ENCODE measurements around the gene IFT74.

Gene IFT74

DNA sequence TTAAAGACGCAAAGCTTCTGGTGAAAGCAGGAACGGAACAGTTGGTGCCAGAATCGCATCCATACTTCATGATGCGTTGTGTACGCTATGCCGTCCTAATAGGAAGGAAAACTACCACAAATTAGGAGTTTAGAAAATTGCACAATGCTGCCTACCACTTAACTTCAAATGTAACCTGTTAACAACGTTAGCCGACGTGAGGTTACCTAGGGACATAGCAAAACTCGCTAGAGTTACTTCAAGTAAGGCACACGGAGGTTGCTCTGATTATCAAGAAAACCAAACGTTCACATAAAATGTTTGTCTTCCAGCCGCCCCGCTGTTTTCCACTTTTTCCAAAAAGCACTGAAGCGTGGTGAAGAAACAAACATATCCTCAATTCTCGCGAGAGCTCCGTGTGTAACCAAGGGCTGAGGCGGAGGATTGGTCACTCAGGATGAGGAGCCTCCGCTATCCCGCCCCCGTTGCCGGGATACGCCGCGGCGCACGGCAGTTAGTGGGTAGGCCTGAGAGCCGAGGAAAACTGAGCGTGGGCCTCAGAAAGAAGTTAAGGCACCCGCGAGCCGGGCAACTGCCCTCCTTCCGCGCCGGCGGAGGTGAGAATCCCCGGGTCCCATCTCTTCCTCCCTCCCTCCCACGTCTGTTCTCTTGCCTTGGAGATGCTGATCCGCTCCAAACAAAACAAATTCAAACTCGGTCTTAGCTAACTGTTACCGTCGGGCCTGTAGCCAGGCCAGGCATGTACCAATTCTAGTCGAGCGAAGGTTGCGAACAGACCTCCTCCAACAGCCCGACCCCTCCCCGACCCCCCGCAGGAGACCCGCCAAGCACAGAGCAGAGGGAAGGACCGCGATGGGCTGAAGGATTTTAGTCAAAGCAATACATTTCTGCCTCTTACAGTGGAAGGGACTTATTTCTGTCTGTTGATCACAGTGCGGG lies at the start of gene IFT74:
Gene IFT74 (plus strand): TSS at position 492 of the 939 bp plus-strand sequence. CDS start 5,556 bp downstream, outside the sequence.
- peak; percentile 80 for DNase-seq

DNA sequence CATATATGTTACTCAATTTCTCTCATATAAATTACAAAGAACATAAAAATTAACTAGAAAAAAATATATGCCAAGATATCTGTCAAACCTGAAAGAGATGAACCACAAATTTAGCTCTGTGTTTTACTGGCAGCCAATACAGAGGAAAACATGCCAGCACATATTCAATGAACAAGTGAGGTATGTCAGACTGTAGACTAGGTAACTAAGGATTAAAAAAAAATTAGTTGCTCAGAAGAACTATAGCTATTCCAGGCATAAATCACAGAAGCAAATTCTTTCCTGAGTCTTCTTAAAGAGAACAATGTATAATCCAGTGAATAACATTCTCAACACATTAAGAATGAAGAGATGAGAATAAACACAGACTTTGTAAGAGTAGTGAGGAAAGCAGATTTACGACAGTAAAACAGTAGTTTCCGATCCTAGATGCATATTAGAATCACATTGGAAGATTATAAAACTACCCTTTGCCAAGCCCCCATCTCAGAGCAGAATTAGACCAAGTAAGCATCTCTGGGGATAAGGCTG lies 43.0 kb upstream of the IFT74 start:
- DNase-seq: no peak

DNA sequence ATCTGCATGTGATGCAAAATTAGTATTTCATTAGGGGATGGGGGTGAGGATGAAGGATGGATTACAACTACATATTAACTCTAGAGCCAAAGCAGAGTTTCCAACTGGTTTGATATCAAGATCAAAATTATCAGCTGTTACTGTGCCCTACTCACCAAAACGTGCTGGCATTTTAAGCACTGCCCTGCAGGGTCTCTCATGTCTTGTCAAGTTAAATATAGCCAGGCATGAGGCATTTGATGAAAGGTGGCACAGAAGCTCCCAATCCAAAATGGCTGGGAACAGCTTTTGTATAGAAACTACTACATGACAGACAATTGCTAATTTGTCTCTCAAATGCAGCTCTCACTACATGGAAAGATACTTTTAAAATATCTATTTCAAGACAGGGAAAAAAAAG lies 36.5 kb upstream of the IFT74 start:
- DNase-seq: no peak

DNA sequence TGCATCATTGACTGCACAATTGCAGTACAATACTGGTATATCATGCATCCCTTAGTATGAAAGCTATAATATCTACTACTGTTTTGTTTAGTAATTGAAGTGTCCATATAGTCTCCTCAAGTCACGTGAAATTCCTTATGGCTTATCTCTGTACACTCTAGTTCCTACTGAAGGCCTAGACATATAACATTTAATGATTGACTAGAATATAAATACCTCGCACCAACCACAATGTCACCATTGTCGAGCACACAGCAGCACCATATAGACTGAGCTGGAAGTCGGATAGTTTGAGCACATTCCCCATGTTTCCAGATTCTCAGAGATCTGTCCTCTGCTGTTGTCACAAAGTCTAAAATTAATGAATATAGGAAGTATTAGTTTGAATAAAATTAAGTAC lies 30.6 kb upstream of the IFT74 start:
- DNase-seq: no peak

DNA sequence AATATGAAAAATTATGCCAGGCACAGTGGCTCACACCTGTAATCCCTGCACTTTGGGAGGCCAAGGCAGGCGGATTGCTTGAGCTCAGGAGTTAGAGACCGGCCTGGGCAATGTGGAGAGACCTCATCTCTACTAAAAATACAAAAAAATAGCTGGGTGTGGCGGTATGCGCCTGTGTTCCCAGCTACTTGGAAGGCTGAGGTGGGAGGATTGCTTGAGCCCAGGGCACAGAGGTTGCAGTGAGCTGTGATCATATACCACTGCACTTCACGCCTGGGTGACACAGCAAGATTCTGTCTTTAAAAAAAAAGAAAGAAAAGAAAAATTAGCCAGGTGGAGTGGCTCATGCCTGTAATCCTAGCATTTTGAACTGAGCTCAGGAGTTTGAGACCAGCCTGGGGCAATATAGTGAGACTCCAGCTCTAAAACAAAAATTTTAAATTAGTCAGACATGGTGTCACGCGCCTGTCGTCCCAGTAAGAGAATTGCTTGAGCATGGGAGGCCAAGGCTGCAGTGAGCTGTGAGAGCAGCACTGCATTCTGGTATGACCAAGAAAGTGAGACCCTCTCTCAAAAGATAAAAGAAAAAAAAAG lies 27.2 kb upstream of the IFT74 start:
- no peak for DNase-seq

DNA sequence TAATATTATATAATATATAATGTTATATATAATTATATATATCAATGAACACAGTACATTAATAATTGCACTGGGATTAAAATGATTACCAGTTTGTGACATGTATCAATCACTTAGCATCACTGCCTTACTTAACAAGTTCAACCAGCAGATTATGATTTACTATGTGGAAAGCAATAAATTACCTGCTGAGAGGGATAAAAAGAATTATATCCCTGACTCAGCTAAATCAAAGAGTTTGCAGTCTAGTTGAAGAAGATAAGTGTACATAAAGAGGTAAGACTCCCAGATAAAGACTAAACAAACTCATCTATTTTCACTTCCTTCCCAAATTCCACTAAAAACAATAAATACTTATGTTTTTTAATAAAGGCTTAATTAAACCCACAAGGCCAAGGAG lies 20.4 kb upstream of the IFT74 start:
- no peak for DNase-seq

DNA sequence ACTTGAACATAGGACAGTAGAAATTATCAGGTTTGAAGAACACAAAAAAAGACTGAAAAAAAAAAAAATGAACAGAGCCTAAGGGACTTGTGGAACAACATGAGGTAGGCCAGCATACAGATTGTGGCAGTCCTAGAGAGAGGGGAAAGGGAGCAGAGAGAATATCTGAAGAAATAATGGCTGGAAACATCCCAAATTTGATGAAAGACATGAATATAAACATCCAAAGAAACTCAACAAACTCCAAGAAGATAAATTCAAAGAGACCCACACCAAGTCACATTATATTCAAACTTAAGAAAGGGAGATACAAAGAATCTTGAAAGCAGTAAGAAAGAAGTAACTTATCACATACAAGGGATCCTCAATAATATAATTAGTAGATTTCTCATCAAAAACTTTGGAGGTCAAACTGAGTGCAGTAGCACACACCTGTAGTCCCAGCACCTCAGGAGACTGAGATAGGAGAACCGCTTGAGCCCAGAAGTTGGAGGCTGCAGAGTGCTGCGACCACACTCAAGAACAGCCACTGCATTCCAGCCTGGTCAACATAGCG lies 18.3 kb upstream of the IFT74 start:
- no peak for DNase-seq

DNA sequence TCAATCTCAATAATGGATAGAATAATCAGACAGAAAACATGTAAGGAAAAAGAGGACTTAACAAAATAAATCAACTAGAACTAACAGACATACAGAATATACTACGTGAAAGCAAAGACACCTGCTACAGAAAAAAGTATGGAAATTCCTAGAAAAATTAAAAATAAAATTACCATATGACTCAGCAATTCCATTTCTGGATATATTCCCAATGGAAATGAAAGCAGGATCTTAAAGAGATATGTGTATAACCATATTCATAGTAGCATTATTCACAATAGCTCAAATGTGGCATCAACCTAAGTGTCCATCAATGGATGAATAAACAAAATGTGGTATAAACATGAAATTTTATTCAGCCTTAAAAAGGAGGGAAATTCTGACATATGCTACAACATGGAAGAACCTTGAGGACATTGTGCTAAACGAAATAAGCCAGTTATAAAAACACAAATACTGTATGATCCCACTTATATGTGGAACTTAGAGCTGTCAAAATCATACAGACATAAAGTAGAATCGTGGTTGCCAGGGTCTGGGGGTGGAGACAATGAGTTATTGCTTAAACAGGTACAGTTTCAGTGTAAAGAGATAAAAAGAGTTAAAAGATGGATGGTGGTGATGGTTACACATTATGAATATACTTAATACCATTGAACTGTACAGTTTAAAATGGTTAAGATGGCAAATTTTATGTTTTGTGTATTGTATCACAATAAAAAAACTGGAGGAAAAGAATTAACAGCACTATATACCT lies 16.1 kb upstream of the IFT74 start:
- no peak for DNase-seq

DNA sequence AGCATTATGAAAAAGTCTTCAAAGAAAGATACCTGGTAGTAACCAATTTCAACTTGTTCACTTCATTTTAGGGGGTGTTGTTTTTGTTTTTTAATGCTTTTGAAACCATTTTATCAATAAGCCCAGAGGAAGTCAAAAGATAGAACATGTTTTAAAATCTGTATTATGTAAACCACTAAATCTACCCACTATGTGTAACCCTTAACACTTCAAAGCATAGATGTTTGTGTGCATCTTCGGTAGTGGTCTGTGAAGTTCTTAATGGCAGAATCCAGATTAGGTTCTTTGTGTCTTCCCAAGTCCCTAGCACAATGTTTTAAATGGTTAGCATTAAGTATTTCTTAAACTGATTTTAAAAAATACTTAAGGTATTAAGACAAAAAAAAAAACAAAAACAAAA lies 15.4 kb upstream of the IFT74 start:
- DNase-seq: no peak

DNA sequence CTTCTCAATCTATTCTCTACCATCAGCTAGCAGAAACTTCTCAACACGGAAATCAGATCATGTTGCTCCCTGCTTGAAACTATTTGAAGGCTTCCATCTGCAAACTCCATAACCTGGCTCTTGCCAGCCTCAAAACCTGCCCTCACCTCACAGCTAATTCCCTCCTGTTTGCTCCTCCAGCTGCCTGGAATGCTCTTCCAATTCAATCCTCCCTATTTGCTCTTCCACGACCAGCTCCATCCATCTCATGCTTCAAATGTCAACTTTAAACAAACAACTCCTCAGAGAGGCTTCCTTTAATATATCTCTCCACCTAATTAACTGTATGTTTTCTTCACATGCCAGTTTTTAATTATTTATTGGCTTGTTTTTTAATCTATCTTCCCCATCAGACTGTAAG lies 10.6 kb upstream of the IFT74 start:
- no peak for DNase-seq

DNA sequence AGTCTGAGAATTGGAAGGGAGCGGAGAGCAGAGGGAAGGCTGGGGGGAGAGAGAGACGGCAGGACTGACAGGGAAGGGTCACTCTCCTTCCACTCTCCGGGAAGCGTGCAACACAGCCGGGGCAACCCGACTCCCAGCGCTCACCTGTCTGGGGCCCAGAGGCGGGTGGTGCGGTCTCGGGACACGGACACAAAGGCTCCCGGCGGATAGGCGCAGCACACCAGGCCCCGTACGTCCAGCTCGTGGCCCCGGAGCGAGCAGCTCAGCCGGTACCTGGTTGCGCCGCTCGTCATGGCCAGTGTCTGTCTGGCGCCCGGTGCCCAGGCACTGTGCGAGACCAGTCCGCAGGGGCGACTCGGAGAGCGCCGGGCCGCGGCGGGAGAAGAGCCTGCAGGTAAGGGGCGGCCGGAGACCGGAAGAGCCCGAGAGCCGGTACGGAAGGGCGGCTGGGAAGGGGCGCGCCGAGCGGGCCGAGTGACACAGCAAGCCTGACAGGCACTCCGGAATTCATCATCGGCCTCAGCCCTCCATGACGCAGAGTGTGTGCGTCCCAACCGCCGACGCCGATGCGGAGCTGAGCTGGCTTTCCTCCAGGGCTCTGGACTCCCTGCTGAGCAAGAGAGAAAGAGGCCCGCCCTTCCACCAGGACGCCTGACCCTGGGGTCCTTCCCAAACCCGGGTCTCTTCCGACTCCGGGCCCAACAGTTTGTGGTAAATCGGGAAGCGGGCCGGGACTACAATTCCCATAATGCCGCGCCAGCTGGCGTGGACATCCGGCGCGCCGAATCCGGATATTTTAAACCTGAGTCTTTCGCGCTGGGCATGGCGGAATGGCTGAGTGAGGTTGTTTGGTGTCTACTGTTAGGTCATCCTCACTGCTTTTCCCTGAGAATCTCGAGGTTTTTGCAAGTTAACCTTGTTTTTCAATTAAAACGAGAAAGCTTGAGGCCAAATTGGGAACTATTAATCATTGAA lies 9.2 kb upstream of the IFT74 start, which contains the start of gene PLAA:
Gene PLAA (minus strand): TSS at position 490 of the 975 bp plus-strand sequence. CDS start 197 bp downstream, at position 293.
- peak; percentile 61 for DNase-seq

DNA sequence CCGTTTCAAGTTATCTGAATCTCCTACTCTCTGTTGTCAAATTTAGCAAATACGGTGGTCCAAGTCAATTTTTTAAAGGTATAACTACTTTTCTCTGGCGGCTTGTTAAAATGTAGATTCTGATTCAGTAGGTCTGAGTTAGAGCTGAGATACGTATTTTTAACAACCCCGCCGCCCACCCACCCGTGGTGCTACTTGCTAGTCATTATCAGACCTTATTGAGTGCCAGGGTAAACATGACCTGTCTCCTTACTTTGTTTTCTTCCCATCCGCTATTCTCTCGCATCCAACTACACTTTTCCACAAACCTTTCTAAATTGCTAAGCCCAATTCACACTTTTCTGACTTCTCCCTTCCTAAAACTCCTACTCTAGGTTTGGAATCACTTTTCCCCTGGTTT lies 8.5 kb upstream of the IFT74 start:
- DNase-seq: no peak

DNA sequence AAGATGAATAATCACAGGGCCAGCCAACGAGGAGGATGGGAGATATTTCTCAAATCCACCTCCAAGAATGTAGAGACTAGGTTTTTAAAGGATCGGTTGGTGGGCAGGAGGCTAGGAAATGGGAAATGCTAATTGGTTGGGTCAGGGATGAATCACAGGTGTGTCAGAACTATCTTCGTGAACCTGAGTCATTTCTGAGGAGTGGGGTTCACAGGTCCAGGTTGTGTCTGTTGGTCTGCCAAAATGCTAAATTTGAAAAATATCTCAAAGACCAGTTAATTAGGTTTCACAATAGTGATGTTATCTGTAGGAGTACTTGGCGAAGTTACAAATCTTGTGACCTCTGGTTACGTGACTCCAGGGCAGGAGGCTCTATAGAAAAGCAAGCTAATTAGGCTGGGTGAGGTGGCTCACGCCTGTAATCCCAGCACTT lies 6.6 kb upstream of the IFT74 start:
- DNase-seq: no peak

DNA sequence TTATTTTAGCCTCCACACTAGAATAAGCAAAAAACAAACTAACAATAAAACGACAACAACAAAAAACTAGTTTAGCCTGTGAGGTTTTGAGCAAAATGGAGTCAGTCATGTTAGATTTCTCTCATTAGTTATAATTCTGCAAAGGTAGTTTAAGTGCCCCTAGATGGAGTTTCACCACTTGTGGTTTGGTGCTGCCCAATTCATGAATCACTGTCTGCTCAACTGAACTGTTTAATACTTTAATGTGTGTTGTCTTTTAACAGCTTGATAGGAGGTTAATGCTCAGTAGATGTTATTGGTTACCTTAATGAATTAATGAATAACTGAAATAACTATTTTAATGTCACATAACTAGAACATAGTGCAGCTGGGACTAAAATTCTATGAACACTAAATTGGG lies 5.7 kb upstream of the IFT74 start:
- DNase-seq: no peak

DNA sequence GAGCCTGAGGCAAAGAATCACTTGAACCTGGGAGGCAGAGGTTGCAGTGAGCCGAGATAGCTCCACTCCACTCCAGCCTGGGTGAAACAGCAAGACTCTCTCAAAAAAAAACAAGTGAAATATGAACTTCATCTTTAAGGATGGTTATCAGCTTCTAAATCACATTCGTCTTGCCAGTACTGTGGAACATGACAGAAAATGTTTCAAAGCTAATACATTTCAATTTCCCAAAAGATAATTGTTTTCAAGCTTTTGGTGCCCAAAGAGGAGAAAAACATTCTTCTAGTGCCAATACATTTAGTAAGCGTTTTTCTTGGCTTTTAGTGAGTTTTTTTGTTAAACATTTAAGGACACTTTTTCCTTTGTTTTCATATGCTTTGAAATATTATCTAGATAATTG lies 4.4 kb upstream of the IFT74 start:
- DNase-seq: no peak

DNA sequence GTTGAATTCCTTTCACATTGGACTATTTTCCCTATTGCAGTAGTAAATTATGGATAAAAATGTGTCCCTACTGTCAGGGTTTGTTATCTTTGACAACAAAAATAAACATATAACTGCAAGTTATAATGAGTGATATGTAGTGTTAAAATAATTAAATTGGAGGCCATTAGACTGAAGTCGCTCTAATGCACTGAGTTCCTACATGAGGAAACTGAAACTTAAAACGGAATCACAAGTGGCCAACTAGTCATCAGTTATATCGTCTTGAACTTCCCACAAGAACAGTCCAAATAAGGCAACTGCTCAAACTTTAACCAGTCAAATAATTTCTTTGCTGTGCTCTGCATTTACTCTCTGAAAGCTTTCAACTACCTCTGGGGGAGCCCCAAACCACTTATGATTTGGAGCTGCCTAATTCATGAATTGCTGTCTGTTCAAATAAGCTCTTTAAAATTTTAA lies 2.1 kb upstream of the IFT74 start:
- DNase-seq: no peak

DNA sequence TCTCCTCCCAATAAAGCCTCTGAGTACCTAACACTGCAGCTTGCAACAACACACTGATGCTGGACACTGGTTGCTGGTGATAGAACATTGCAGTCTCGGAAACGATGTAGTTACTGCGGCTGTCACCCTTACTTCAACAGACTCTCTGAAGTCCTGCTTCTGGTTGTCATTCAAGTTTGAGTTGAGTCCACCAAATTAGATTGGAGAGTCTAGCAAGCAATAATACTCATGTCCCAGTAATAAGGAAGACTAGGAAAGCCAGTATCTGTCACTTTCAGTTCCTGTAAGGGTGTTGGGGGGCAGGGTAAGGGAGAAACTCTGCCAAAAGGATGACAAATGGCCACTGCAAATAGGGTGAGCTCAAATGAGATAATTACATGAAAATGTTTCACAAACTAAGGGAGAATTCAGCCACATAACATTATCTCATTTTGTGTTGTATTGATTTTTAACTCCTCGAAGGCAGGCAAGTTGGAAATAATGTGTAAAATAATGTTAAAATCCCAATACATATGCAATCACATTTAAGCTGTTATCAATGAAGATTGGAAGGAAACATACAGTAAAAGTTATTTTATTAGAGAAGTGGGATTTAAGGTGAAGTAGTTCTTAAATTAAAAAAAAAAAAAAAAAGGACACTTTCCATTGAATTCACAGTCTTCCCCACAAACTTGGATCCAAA lies 849 bp upstream of the IFT74 start:
- DNase-seq: no peak

DNA sequence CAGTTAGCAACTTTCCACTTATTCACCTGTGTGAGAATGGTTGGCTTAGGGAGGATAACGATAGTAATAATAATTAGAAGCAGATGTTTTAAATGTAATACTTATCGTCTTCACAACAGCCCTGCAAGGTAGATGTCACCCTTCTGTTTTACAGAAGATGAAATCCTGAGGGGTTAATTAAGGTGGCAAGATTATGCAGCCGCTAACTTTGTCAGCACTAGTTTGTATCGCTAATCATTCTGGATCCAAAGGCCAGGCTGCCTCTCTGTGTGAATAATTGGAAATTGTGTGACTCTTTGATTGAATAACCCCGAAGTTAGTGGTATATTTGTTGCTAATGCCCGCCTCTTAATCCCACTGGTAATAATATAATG lies 635 bp downstream of the IFT74 start:
- DNase-seq: no peak

DNA sequence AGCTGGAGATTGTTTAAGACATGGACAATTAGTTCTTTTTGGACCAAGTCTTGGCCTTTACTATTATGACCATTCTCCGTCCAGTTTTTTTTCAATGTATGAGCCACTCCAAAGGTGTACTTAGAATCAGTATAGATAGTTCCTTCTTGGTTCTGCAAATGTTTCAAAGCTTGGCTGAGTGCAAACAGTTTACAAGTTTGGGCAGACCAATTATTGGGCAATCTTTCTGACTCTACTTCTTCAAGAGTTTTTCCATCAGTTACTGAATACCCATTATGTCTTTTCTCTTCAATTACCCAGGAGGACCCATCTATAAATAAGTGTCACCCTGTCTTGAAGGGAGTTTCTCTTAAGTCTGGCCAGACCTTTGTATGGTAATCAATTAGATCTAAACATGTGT lies 15.5 kb downstream of the IFT74 start:
- no peak for DNase-seq

DNA sequence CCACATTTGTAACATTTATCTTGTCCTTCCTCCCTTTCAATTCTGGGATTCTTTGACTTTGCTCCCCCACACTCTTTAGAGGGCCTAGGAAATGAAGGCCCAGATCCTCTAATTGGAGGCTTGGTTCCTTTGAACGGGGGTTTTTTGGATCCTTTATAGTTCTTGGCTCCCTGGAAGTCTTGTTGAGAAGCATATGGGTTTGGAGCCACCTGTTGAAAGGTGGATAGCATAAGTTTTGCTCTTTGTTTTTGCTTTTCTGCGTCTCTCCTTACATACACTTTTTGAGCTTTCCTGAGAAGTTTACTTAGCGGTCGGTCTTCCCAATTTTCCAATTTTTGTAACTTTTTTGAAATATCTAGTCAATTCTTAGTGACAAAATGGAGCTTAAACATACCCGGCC lies 17.8 kb downstream of the IFT74 start:
- no peak for DNase-seq

DNA sequence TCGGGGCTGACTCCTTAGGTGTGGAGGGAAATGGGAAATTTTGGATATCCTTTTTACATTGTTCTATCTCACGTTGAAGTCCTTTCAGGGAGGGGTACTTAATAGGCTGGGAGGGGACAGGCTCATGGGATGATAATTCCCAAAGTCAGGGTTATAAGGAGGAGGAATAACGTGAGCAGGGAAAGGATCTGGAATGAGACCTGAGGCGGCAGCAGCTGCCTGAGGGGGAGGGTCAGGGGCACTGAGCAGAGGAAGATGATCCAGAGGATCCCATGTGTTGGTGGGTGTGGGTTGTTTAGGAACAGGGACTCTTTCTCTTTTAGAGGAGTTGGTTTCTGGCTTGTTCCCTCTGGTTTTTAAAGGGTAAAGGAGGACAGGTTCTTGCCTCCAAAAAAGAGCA lies 18.7 kb downstream of the IFT74 start:
- no peak for DNase-seq
